Activated CD4-positive, alpha-beta T cell treated with anti-CD3 and anti-CD28 coated beads, Interleukin-2, amount 10 ng/mL, durations not matched to agents 24 days and 14 days (primary cell): ENCODE results near the gene MAGED4B. TPM values are rescaled to one million over a fixed set of nuclear protein-coding genes. Genes with fewer than 3 reads are reported as not detected.
"Not testable (repeated sequence)": the region's sequence is repeated elsewhere in the genome, so short reads cannot be mapped to it uniquely, and the experiment has no call there.

Experiments used
- DNase-seq: peaks from one replicate; pipeline ENCODE4 v3.0.0; 2022
- H3K27ac Mint-ChIP-seq: one replicate; pipeline ENCODE4 v1.8.0; 2022; ENCODE audit warnings: mild to moderate bottlenecking, mixed read lengths
- H3K27me3 Mint-ChIP-seq: one replicate; pipeline ENCODE4 v1.8.0; 2022; ENCODE audit warnings: mixed read lengths
- H3K36me3 Mint-ChIP-seq: one replicate; pipeline ENCODE4 v1.8.0; 2022; ENCODE audit warnings: low read depth, mild to moderate bottlenecking, mixed read lengths
- H3K4me1 Mint-ChIP-seq: one replicate; pipeline ENCODE4 v1.8.0; 2021; ENCODE audit warnings: mixed read lengths
- H3K4me3 Mint-ChIP-seq: one replicate; pipeline ENCODE4 v1.8.0; 2022; ENCODE audit warnings: mild to moderate bottlenecking, moderate library complexity, mixed read lengths
- H3K9me3 Mint-ChIP-seq: one replicate; pipeline ENCODE4 v1.8.0; 2021; ENCODE audit warnings: mixed read lengths
- intact Hi-C: fragments of 100-400 bp; cut with micrococcal nuclease; formaldehyde crosslinking; loops from one replicate; pipeline ENCODE4 v1.15.1; 2023
- total RNA-seq: library from RNA; stranded (reverse); gene quantifications from 2 replicates; pipeline ENCODE4 v1.2.3, GENCODE V29; 2022

The MAGED4B gene
- total RNA-seq = 0.28 and 0.52 TPM in 2 replicates

GRCh38 chrX:52068666-52069640 is at the start of gene MAGED4B:
MAGED4B (minus strand) TSS chrX:52069183; CDS start chrX:52068172, 1,011 bp downstream.
- H3K9me3 Mint-ChIP-seq, intact Hi-C loops, H3K27me3 Mint-ChIP-seq, H3K27ac Mint-ChIP-seq, H3K4me1 Mint-ChIP-seq, DNase-seq, H3K36me3 Mint-ChIP-seq, H3K4me3 Mint-ChIP-seq: not testable (repeated sequence)

DNA sequence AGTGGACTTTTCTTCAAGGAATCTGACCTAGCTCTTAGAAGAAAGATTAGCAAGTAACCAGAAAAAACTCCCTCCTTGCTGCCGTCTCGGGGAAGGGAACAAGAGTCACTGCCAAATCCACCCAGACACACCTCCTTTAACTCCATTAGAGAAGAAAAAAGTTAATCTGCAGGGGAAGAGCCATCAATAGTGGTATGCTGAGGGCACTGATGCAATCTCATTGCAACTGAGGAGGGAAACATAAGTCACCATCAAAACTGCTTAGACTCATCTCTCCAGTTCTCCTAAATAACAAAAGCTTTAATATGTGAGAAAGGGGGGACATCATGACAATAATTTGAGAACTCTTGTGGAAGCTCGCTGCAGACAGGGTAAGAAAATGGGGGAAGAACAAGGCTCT is 49.3 kb upstream of the MAGED4B start:
- Mint-ChIP-seq H3K36me3 (no peaks in the 10 kb centered on the region), H3K27ac (no peak overlapping the region), H3K4me1 (no peaks in the 10 kb centered on the region), H3K4me3 (no peak overlapping the region), H3K9me3 (no peaks in the 10 kb centered on the region), H3K27me3 (no peaks in the 10 kb centered on the region)
- intact Hi-C loops = no loop called here
- DNase-seq = no peak

DNA sequence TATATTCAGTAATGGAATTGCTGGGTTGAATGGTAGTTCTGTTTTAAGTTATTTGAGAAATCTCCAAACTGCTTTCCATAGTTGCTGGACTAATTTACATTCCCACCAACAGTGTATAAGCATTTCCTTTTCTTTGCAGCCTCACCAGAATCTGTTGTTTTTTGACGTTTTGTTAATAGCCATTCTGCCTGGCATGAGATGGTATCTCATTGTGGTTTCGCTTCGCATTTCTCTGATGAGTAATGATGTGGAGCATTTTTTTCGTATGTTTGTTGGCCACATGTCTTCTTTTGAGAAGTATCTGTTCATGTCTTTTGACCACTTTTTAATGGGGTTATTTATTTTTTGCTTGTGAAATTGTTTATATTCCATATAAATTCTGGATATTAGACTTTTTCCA is 13.6 kb upstream of the MAGED4B start:
- Mint-ChIP-seq H3K9me3 (no peaks in the 10 kb centered on the region), H3K27me3 (peaks cover 3% of the 10 kb centered on the region), H3K4me1 (no peaks in the 10 kb centered on the region), H3K4me3 (no peak overlapping the region), H3K27ac (no peak overlapping the region), H3K36me3 (no peaks in the 10 kb centered on the region)
- DNase-seq = no peak
- intact Hi-C loops = no loop called here

DNA sequence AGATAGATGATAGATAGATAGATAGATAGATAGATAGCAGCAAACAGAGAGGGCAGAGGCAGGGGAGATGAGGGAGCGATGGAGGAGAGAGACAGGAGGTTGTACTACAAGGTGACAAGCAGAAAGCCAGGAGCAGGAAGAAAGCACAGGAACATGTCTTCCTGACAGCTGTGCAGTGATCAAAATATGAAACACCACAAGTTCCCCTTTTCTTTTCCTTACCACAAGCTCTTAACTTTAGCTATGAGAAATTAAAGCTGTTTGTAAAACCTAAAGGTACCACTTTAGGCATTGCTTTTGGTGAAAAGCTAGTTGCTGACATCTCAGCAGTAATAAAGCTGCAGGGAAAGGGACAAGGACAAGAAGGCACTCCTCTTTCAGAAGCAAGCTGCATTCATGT is 9.1 kb upstream of the MAGED4B start:
- Mint-ChIP-seq H3K4me1 (no peaks in the 10 kb centered on the region), H3K9me3 (no peaks in the 10 kb centered on the region), H3K4me3 (no peak overlapping the region), H3K27me3 (peaks cover 3% of the 10 kb centered on the region), H3K36me3 (no peaks in the 10 kb centered on the region), H3K27ac (no peak overlapping the region)
- intact Hi-C loops = no loop called here
- DNase-seq = no peak

DNA sequence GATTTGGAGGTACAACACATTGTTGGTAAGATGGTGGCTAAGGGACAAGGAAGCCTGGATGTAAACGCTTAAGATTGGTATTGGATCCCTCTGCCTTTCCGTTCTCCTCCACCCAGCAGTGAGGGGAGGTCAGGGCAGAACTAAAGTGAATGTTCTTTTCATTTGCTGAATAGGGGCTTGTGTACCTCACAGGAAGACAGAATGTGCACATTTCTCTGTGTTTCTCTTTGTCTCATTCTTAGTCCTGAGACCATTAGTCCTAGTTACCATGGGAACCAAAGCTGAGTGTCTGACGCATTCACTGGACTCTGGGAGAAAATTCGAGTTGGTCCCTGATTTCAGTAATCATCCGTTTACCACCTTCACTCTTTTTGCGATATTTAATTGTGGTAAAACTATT is 26.7 kb downstream of the MAGED4B start:
- DNase-seq, H3K36me3 Mint-ChIP-seq, H3K4me3 Mint-ChIP-seq, H3K4me1 Mint-ChIP-seq, H3K27me3 Mint-ChIP-seq, H3K27ac Mint-ChIP-seq, intact Hi-C loops, H3K9me3 Mint-ChIP-seq: not testable (repeated sequence)

DNA sequence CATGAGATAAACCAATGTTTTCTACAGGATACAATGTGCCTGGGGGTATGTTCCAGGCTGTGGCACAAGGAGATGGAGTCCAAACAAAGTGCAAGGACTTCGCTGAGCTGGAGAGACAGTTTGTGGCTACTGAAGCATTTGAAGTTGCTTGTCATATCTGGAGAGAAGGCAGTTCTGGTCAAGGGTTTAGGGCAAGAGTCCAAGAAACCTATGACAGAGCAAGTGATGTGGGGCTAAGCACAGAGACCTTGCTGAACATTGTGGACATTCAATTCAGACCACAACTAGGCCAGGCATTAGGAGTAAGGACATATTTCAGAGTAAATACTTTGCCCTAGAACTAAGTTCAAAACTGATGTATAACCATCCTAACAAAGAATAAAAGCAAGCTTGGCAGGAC is 34.8 kb downstream of the MAGED4B start:
- Mint-ChIP-seq H3K4me3 (no peak overlapping the region), H3K9me3 (no peaks in the 10 kb centered on the region), H3K36me3 (no peaks in the 10 kb centered on the region), H3K4me1 (no peaks in the 10 kb centered on the region), H3K27ac (no peak overlapping the region), H3K27me3 (no peaks in the 10 kb centered on the region)
- intact Hi-C loops = no loop called here
- no peak for DNase-seq

GRCh38 chrX:52031371-52031770 is 37.6 kb downstream of the MAGED4B start:
- no peak for DNase-seq
- intact Hi-C loops = no loop called here
- Mint-ChIP-seq H3K27ac (no peak overlapping the region), H3K4me3 (no peak overlapping the region), H3K36me3 (no peaks in the 10 kb centered on the region), H3K9me3 (no peaks in the 10 kb centered on the region), H3K4me1 (no peaks in the 10 kb centered on the region), H3K27me3 (no peaks in the 10 kb centered on the region)

DNA sequence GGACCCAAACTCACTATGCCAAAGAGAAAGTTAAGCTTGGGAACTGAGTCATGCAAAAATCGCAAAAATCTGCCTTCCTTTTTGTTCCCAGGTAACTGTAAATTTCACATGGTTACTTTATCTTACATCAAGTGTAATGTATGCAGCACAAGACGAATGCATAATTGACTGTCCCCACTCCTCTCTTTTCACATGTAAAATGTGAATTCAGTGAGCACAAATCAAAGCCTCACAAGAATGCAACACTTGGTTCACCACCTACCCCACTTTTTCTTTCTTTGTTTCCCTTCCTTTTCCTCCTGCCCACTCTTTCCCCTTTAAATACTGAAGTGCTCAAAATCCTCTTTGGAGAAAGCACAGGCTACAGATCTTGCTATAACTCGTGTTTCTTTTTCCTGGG is 53.2 kb downstream of the MAGED4B start:
- DNase-seq = no peak
- H3K4me1 Mint-ChIP-seq = no peaks in the 10 kb centered on the region
- no peaks in the 10 kb centered on the region for H3K36me3 Mint-ChIP-seq
- H3K4me3 Mint-ChIP-seq = no peak overlapping the region
- intact Hi-C loops = no loop called here
- H3K27ac Mint-ChIP-seq = no peak overlapping the region
- H3K27me3 Mint-ChIP-seq = no peaks in the 10 kb centered on the region
- no peaks in the 10 kb centered on the region for H3K9me3 Mint-ChIP-seq

Other genes starting within 250 kb of the MAGED4B start
- gene MAGED1, start 175.6 kb downstream of the MAGED4B start, total RNA-seq = 35.5 and 41.6 TPM in 2 replicates
- not detected in 2 replicates for gene MAGED4, start 115.7 kb upstream of the MAGED4B start, total RNA-seq